Loucy (cell line): ENCODE results near the gene SAE1.

Experiments
- EZH2phosphoT487 ChIP-seq: fragments of 200-600 bp; IDR thresholded peaks from 2 replicates; pipeline ENCODE4 v1.6.1; 2018; ENCODE audit warnings: antibody characterized with exemption, mild to moderate bottlenecking, moderate library complexity, borderline replicate concordance
- TF ChIP-seq, protein P1 (sequence below): fragments of 200-600 bp; sonication (generic); conservative IDR thresholded peaks from 2 replicates; pipeline ENCODE4 v1.5.1; 2014; ENCODE audit warnings: mild to moderate bottlenecking, antibody characterized with exemption, low read length

GRCh38 chr19:47190167-47190727, 59.6 kb downstream of the SAE1 start:
- TF ChIP-seq EZH2phosphoT487: no peak
- TF ChIP-seq, protein P1, sequence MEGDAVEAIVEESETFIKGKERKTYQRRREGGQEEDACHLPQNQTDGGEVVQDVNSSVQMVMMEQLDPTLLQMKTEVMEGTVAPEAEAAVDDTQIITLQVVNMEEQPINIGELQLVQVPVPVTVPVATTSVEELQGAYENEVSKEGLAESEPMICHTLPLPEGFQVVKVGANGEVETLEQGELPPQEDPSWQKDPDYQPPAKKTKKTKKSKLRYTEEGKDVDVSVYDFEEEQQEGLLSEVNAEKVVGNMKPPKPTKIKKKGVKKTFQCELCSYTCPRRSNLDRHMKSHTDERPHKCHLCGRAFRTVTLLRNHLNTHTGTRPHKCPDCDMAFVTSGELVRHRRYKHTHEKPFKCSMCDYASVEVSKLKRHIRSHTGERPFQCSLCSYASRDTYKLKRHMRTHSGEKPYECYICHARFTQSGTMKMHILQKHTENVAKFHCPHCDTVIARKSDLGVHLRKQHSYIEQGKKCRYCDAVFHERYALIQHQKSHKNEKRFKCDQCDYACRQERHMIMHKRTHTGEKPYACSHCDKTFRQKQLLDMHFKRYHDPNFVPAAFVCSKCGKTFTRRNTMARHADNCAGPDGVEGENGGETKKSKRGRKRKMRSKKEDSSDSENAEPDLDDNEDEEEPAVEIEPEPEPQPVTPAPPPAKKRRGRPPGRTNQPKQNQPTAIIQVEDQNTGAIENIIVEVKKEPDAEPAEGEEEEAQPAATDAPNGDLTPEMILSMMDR: no peak
